GM21529 (cell line): Measurements from ENCODE around the gene FBRSL1.
"Not testable (repeated sequence)": the region's sequence is repeated elsewhere in the genome, so short reads cannot be mapped to it uniquely, and the experiment has no call there.

Experiments
- ATAC-seq: cut with Tn5 transposase; IDR thresholded peaks from one replicate; pipeline ENCODE4 v1.9.1; 2021; ENCODE audit not compliant: unreplicated experiment

The FBRSL1 gene

DNA sequence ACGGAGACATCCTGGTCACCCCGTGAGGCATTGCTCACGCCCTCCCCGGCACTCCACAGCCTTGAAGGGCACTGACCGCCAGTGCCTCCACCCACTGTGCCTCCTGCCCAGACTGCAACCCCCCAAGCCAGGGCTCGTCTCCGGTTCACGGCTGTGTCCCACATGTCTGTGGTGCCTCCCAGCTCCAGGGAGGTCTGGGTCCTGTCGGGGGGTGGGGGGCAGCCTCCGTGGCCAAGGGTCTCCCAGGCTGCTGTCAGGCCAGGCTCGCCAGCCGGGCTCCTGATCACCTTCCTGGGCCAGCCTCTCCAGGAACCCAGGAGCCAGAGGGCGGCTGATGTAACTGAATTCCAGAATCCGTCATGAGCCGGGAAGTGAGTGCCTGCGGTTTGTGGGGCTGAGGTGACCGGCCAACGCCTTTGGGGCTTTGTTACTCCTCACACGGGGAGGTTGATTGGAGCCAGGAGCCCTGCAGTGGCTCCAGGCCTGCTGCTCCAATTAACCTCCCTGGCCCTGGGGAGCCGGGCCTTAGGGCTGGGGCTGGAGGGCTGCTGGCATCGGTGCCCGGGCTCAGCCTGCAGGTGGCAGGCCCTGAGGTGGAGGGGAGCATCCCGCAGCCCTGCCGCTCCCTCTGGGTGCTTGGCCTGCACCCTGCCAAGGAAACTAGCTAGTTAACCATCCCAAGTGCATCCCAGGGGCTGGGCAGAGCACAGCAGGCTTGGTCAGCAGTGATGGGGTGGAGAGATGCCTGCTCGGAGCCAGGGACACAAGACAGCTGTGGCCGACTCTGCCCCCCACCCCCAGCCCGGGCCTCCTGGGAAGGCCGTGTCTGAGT lies 36.4 kb upstream of the FBRSL1 start:
- no peak for ATAC-seq

- no peak for ATAC-seq
These were observed 35.6 kb upstream of the FBRSL1 start for GRCh38 chr12:132454193-132454932.

DNA sequence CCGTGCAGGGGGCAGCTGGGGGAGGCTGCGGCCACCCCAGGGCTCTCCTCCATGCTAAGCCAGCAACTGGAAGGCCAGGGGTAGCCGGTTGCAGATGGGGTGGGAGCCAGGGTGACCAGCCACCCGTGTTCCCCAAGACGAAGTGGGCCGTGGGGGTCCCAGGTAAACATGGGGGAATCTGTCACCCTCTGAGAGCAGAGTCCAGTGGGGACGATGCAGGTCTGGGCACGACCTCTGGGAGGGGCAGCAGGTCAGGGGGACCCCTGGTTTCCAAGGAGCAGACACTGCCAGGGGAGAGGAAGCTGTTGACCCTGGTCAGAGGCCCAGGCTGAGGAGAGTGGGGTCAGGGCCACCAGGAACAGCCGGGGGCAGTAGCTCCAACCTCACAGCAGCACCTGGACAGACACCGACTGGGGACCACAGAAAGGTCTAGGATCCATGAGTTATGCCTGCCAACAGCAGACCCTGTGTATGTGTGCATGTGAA lies 35.0 kb upstream of the FBRSL1 start:
- ATAC-seq = no peak

DNA sequence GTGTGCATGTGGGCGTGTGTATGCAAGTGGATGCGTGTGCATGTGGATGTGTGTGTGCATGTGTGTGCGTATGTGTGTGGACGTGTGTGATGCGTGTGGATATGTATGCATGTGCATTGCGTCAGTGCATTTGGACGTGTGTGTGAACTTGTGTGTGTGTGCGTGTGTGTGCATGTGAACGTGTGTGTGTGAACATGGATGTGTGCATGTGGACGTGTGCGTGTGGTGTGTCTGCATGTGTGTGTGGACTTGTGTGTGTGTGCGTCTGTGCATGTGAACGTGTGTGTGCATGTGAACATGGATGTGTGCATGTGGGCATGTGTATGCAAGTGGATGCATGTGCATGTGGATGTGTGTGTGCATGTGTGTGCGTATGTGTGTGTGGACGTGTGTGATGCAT lies 34.4 kb upstream of the FBRSL1 start:
- ATAC-seq = no peak

GRCh38 chr12:132456186-132456943 lies 33.6 kb upstream of the FBRSL1 start:
- no peak for ATAC-seq

DNA sequence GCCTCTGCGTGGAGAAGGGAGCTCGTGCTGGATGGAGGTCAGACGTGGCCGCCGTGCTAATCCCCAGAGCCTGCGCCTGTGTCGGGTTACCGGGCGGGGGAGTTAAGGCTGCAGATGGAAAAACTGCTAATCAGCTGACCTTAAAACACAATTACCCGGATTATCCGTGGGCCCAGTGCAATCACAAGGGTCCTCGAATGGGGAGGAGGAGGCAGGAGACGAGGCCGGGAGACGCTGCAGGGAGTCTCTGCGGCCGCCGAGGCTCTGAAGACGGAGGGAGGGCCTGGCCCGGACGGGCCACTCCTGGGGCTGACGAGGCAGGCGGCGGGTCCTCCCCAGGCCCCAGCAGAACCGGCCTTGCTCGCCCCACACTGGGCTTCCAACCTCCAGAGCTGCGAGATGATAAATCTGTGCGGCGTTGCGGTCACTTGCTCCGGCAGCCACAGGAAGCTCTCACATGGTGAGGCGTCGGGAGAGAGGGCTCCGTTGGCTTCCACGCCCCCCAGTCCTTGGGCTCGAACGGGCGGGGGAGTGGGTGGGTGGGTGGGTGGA lies 32.9 kb upstream of the FBRSL1 start:
- no peak for ATAC-seq

DNA sequence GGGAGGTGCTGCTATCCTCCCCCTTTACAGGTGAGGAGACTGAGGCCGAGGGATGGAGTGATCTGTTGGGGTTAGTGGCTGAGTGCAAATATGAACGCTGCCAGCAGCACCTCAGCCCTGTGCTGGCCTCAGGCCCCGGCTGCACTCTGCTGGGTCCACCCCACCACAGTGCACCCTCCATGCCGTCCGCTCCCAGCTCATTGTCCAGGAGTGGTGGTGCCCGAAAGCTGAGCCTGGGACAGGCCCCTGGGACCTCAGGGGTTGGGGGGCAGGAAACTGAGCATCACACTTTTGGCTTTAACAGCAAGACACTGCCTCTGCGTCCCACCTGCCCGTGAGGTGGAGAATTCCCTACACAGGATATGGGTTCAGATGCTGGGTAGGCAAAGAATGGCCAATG lies 31.5 kb upstream of the FBRSL1 start:
- ATAC-seq = no peak

DNA sequence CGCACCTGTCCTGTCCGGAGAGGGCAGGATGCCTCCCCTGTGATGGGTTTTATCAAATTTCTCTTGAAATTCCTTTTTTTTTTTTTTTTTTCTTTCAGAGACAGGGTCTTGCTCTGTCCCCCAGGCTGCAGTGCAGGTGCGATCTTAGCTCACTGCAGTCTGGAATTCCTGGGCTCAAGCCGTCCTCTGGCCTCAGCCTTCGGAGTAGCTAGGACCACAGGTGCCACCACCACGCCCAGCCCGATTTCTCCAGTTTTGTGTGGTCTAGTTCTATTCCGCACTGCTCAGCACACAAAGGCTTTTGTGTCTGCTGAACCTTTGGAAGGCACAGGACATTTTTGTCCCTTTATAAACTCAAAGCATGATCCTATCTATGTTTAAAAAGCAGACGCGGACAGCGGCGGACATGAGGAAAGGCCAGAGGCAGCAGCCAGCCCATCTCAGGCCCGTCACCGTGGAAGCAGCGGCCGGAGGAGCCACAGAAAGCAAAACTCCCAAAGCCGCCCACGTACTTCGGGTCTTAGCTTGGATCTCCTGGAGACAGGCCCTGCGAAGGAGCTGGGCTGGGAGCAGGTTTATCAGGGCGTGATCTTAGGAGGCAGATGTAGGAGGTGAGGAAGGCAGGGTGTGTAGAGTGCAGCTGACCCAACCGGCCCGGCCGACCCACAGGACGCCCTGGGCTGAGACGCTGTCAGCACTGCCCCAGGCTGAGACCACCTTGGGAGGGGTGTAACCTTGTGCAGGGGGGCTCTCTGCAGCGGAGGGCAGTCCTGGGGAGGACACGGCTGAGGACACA lies 30.9 kb upstream of the FBRSL1 start:
- ATAC-seq = no peak

DNA sequence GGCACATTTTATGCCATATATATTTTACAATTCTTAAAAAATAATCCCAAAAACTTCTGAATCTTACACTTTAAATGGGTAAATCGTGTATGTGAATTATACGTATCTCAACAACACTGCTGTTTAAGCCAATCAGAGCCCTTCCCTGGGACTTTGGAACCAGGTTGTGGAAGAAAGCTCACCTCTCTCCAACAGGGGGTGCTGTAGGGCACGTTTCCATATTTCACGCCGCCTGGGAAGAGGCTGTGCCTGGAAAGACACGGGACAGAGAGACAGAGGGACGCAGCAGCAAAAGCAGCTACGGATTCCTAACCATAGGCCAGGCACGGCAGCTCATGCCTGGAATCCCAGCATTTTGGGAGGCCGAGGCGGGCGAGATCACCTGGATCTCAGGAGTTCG lies 29.4 kb upstream of the FBRSL1 start:
- no peak for ATAC-seq

DNA sequence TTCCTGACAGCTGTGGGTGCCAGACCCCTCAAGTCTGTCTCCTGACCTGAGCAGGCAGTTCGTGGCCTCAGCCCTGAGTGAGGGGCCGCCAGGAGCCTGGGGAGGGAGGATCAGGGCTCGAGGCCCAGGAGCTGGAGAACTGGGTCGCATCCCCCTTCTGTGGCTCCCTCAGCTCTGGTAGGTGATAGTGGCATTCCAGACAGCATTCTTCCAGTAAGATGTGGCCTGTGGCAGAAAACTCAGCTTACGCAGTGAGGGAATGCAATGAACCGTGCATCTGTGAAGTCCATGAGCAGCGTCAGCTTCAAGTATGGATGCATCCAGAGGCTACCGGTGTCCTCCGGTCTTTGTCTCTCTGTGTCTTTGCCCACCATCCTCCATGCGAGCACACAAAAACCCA lies 28.4 kb upstream of the FBRSL1 start:
- ATAC-seq = no peak

DNA sequence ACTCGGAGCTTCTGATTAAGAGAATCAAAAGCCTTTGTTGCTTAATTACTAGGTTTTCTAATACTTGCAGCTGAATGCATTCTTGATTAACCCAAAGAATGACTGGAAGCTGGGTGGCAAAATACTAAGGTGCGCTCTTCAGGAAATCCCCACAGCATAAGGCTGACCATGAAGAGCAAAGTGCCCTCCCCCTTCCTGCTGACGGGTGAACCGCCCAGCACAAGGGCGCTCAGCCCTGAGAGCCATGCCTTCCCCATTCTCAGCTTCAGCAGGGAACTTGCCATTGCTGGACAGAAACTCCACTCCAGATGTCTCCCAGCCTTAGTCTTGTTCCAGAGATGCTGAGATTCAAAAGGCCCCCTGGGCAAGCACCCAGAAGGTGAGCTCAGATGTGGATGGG lies 27.2 kb upstream of the FBRSL1 start:
- ATAC-seq = no peak

DNA sequence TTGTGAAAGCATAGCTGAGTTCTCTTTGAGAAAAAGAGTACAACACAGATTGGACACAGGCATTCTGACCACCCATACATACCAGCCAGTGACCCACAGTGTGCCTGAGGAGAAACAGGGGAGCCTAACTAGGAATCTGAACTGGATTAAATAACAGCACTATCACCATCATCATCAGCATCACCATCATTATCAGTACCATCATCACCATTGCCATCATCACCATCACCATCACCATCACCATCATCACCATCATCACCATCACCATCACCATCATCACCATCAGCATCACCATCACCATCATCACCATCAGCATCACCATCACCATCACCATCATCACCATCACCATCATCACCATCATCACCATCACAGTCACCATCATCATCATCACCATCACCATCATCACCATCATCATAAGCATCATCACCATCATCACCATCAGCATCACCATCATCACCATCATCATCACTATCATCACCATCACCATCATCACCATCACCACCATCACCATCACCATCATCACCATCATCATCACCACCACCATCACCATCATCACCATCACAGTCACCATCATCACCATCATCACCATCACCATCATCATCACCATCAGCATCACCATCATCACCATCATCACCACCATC lies 26.5 kb upstream of the FBRSL1 start:
- ATAC-seq = not testable (repeated sequence)

DNA sequence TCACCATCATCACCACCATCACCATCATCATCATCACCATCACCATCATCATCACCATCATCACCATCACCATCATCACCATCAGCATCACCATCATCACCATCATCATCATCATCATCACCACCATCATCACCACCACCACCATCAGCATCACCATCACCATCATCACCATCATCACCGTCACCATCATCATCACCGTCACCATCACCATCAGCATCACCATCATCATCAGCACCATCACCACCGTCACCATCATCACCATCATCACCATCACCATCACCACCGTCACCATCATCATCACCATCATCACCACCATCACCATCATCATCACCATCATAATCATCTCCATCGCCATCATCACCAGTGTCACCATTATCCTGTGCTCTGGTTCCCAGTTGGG lies 25.6 kb upstream of the FBRSL1 start:
- not testable (repeated sequence) for ATAC-seq

DNA sequence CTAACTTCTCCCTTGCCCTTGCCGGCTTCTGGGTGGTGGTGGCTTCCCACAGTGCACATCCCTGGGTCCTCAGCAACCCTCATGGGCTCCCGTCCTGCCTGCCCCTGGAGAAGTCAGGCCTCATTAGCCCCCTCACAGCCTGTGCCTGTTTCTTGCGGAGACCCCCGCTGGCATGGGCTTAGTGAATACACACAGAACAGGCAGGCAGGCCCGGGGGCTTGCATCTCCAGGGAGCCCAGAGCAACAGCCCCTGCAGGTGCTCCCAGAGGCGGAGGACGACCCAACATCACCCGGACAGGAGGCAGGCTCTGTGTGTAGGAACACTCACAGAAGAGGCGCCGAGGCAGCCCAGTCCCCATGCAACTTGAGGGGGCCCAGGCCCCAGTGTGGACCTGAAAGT lies 25.1 kb upstream of the FBRSL1 start:
- no peak for ATAC-seq

DNA sequence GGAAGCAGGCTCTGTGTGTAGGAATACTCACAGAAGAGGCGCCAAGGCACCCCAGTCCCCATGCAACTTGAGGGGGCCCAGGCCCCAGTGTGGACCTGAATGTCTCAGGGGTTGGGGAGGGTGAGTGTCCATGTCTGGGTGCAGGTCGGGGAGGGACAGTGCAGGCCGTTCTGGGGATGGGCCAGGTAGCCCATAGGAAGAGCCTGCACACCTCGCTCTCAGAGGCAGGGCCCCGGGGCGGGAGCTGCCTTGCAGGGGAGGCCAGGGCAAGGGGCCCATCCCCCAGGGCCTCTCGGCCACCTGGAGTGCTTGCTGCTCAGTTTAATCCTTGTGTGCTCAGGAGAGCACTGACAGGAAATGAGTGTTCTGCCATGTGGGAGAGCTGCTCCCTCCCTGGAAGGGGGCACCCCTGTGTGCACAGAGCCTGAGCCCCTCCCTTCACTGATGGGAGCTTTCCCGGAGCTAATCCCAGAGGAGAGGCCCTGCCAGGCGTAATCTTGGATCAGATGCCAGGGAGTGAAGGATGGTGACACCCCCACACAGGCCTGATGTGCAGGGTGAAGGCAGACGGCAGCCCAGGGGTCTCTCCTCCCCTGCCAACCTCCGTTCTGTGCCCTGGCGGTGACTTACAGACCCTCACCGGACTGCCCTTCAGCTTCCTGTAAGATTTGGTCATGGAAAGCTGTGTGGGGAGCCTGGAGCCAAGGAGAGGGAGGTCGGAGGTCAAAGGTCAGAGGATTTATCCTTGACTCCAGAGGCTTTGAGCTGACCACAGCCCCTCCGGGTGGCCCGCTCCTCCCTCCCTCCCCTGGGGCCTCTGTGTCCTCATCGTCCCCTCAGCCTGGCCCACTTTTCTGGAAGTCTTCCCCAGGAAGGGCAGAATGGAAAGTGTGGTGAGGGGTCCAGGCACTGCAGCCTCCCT lies 24.4 kb upstream of the FBRSL1 start:
- ATAC-seq = no peak

DNA sequence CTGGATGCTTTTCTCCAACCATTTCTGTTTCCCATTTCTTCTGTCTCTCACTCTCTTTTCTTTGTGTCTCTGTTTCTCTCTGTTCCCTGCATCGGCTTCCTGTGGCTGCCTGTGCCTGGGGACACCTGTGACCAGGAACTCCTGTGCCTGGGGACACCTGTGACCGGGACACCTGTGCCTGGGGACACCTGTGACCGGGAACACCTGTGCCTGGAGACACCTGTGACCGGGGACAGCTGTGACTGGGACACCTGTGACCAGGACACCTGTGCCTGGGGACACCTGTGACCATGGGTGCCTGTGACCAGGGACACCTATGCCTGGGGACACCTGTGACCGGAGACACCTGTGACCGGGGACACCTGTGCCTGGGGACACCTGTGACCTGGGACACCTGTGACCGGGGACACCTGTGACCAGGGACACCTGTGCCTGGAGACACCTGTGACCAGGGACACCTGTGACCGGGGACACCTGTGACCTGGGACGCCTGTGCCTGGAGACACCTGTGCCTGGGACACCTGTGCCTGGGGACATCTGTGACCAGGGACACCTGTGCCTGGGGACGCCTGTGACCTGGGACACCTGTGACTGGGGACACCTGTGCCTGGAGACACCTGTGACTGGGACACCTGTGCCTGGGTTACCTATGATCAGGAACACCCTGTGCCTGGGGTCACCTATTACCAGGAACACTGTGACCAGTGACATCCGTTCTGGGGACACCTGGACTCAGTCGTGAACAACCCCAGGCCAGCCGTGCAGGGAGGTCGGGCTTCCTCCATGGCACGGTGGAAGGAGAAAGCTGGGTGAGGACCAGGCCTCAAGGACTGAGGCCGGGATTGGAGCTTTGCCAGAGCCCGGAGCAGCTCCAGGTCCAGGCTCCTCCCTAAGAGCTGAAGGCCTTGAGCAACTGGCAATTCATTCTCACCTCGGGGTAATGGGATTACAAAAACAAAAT lies 23.4 kb upstream of the FBRSL1 start:
- ATAC-seq = no peak

DNA sequence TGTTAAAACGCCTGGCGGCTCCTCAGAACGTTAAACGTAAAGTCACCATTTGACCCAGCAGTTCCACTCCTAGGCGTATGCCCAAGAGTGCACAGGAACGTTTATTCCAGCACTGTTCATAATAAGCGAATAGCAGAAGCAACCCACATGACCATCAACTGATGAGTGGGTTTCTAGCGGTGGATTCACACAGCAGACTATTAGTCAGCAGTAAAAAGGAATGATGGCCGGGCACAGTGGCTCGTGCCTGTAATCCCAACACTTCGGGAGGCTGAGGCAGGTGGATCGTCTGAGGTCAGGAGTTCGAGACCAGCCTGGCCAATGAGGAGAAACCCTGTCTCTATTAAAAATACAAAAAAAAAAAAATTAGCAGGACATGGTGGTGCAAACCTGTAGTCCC lies 22.4 kb upstream of the FBRSL1 start:
- no peak for ATAC-seq

DNA sequence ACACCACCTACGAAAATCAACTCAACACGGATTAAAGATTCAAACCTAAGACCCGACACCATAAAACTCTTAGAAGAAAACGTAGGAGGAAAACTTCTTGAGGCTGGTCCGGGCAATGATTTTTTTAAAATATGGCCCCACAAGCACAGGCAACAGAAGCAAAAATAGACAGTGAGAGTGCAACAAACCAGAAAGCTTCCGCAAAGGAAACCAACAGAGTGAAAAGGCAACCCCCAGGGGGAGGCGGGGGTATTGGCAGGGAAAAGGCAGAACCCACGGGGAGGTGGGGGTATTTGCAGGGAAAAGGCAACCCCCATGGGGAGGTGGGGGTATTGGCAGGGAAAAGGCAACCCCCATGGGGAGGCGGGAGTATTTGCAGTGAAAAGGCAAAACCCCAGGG lies 20.5 kb upstream of the FBRSL1 start:
- no peak for ATAC-seq
